OCI-LY1 (cell line): ENCODE measurements around the gene ELL2.

Experiments
- CTCF ChIP-seq: fragments of 200-600 bp; sonication (generic), shearing (Covaris generic); IDR thresholded peaks from 2 replicates; pipeline ENCODE4 v1.5.1; 2017; ENCODE audit warnings: mild to moderate bottlenecking, antibody characterized with exemption, low read length, moderate library complexity, mixed read lengths
- EZH2 ChIP-seq: fragments of 200-600 bp; sonication (generic), shearing (Covaris generic); IDR thresholded peaks from 2 replicates; pipeline ENCODE4 v1.8.0; 2017; ENCODE audit warnings: borderline replicate concordance, mixed run types, mild to moderate bottlenecking, antibody characterized with exemption, low read length, moderate library complexity, mixed read lengths

GRCh38 chr5:95907740-95908706, 53.6 kb downstream of the ELL2 start:
- TF ChIP-seq CTCF: no peak
- no peak for TF ChIP-seq EZH2
